HUES64 (cell line): Measurements from ENCODE around the gene USP6NL.

Experiments
- H3K27ac ChIP-seq: 2 replicates; pipeline ENCODE4 v1.7.0; 2013; ENCODE audit warnings: low read depth, low read length, inconsistent platforms
- H3K27me3 ChIP-seq: 2 replicates; pipeline ENCODE4 v1.6.1; 2013; ENCODE audit warnings: mild to moderate bottlenecking, low read length; ENCODE audit not compliant: insufficient read depth
- H3K36me3 ChIP-seq: 2 replicates; pipeline ENCODE4 v1.6.1; 2013; ENCODE audit warnings: mild to moderate bottlenecking, low read length; ENCODE audit not compliant: insufficient read depth
- H3K4me1 ChIP-seq: 2 replicates; pipeline ENCODE4 v1.6.1; 2013; ENCODE audit warnings: mild to moderate bottlenecking, low read length, moderate library complexity; ENCODE audit not compliant: insufficient read depth
- H3K4me3 ChIP-seq: 2 replicates; pipeline ENCODE4 v1.5.1; 2013; ENCODE audit warnings: mild to moderate bottlenecking, low read length, moderate library complexity
- H3K9ac ChIP-seq: 2 replicates; pipeline ENCODE4 v1.6.1; 2013; ENCODE audit warnings: mild to moderate bottlenecking, low read depth, low read length
- H3K9me3 ChIP-seq: 2 replicates; pipeline ENCODE4 v1.6.1; 2013; ENCODE audit warnings: low read depth, low read length; ENCODE audit not compliant: insufficient read depth
- WGBS: fragments of 150-250, 120-280 bp; methylation state at CpG from one replicate; pipeline ENCODE4 v1.1.7; 2013; ENCODE audit warnings: missing lambda C conversion rate; 5-methylcytosine and 5-hydroxymethylcytosine counted together

Gene USP6NL

DNA sequence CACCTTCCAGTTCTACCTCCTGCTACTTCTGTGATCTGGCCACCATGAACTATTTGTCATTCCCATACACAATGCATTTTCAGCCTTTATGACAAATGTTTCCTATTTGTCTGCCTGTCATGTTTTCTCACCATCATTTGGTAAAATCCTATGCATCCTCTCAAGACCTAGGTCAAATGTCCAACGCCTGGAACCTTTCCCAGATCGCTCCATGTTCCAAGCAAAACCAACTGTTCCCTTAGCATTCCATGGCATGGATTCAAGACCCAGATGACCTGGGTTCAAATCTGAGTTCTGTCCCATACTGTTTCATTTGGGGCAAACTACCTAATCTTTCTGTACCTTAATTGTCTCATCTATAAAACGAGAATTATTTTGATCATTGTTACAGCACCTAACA, 98.9 kb downstream of the USP6NL start:
- no peak overlapping the region for H3K9ac ChIP-seq
- no peaks in the 10 kb centered on the region for H3K9me3 ChIP-seq
- peaks cover 13% of the 10 kb centered on the region; the same call in 1 of the 2 replicates for H3K4me1 ChIP-seq
- no peaks in the 10 kb centered on the region for H3K27me3 ChIP-seq
- WGBS = 92% methylated on average over 3 of the region's 3 CpGs
- H3K27ac ChIP-seq = no peak overlapping the region
- no peak overlapping the region for H3K4me3 ChIP-seq
- H3K36me3 ChIP-seq = peaks cover 10% of the 10 kb centered on the region; the same call in 1 of the 2 replicates

GRCh38 chr10:11511321-11511720, 100.1 kb downstream of the USP6NL start:
- H3K9me3 ChIP-seq = no peaks in the 10 kb centered on the region
- no peak overlapping the region for H3K4me3 ChIP-seq
- no peaks in the 10 kb centered on the region for H3K27me3 ChIP-seq
- no peak overlapping the region for H3K27ac ChIP-seq
- H3K36me3 ChIP-seq = peaks cover 13% of the 10 kb centered on the region; the same call in 1 of the 2 replicates
- H3K4me1 ChIP-seq = peaks cover 9% of the 10 kb centered on the region; the same call in 1 of the 2 replicates
- H3K9ac ChIP-seq = no peak overlapping the region

- H3K4me3 ChIP-seq = no peak overlapping the region
- peak overlapping the region; percentile 32; the same call in 1 of the 2 replicates for H3K9ac ChIP-seq
- H3K4me1 ChIP-seq = peaks cover 13% of the 10 kb centered on the region
- no peaks in the 10 kb centered on the region for H3K9me3 ChIP-seq
- WGBS = 87% methylated on average over 3 of the region's 3 CpGs
- no peaks in the 10 kb centered on the region for H3K27me3 ChIP-seq
- H3K36me3 ChIP-seq = peaks cover 13% of the 10 kb centered on the region; the same call in 1 of the 2 replicates
- no peak overlapping the region for H3K27ac ChIP-seq
These were observed 100.7 kb downstream of the USP6NL start for GRCh38 chr10:11510736-11511135.

DNA sequence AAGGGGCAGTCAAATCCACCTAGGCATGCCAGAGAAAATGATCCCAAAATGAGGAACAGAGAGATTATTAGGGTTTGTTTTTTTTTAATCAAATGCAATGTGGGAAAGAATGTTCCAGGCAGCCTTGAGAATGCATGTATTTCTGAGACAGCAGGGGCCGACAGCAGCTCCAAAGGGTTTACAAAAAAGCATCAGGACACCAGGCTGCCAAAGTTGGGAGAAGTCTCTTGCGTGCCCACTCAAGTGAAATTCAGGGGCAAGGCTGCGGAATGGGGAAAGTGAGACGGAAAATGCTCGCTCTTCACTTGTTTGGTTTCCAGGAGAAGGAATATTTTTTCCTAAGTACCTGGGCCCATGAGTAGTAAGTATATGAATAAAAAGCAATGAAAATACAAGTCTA, 101.2 kb downstream of the USP6NL start:
- Histone ChIP-seq H3K27ac (no peak overlapping the region), H3K9me3 (no peaks in the 10 kb centered on the region), H3K4me1 (peaks cover 18% of the 10 kb centered on the region), H3K4me3 (no peak overlapping the region), H3K27me3 (no peaks in the 10 kb centered on the region), H3K9ac (peak overlapping the region; percentile 32; the same call in 1 of the 2 replicates), H3K36me3 (peaks cover 13% of the 10 kb centered on the region; the same call in 1 of the 2 replicates)
- 89% methylated on average over 5 of the region's 5 CpGs for WGBS

DNA sequence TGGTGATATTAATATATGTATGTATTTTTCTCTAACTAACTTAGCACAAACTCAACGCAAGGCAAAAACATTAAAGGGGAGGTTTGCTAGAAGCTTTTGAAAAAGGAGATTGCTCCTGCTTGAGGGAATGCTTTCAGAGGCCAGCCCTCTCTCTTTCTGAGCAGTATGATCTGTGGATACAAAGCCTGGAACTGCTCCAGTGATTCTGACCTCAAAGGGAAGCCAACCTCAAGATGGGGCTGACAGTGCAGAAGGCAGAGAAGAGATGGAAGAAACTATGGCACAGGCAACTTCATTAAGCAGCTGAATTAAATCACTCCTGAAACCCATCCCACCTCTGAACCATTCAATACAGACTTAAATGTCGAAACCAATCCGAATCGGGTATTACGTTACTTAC, 102.4 kb downstream of the USP6NL start:
- 96% methylated on average over 5 of the region's 5 CpGs for WGBS

DNA sequence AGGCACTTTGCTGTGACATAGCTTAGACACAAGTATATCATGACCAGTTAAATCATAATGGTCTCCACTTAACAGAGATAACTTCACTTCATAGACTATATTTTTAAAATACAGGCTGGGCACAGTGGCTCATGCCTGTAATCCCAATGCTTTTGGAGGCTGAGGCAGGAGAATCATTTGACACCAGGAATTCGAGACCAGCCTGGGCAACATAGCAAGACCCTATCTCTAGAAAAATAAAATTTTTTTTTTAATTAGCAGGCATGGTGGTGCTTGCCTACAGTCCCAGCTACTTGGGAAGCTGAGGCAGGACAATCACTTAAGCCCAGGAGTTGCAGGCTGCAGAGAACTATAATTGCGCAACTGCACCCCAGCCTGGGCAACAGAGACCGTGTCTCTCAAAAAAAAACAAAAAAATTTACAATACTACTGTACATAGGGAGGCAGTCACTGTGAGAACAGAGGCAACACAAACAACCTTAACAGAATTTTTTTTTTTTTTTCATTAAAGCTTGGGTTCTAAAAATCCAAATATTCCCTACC, 105.1 kb downstream of the USP6NL start:
- Histone ChIP-seq H3K9me3 (no peaks in the 10 kb centered on the region), H3K27ac (no peak overlapping the region), H3K27me3 (no peaks in the 10 kb centered on the region), H3K4me1 (peaks cover 22% of the 10 kb centered on the region), H3K4me3 (no peak overlapping the region), H3K36me3 (peaks cover 15% of the 10 kb centered on the region; the same call in 1 of the 2 replicates), H3K9ac (no peak overlapping the region)
- WGBS = 92% methylated on average over 3 of the region's 3 CpGs

More for the DNA sequence above, 102.4 kb downstream of the USP6NL start:
- peaks cover 13% of the 10 kb centered on the region; the same call in 1 of the 2 replicates for H3K36me3 ChIP-seq
- H3K4me1 ChIP-seq = peaks cover 22% of the 10 kb centered on the region
- no peak overlapping the region for H3K4me3 ChIP-seq
- H3K9ac ChIP-seq = no peak overlapping the region
- H3K27ac ChIP-seq = no peak overlapping the region
- no peaks in the 10 kb centered on the region for H3K27me3 ChIP-seq
- H3K9me3 ChIP-seq = no peaks in the 10 kb centered on the region

GRCh38 chr10:11505639-11506038, 105.8 kb downstream of the USP6NL start:
- 79% methylated on average over 3 of the region's 3 CpGs for WGBS
- Histone ChIP-seq H3K36me3 (peaks cover 21% of the 10 kb centered on the region; the same call in 1 of the 2 replicates), H3K9ac (peak overlapping the region; percentile 5; the same call in 1 of the 2 replicates), H3K9me3 (no peaks in the 10 kb centered on the region), H3K4me1 (peaks cover 18% of the 10 kb centered on the region), H3K27me3 (no peaks in the 10 kb centered on the region), H3K27ac (0 out of 2 replicates have a peak overlapping the region, but pooled peaks have one; percentile 16), H3K4me3 (no peak overlapping the region)

GRCh38 chr10:11504566-11505285, 106.7 kb downstream of the USP6NL start:
- no peaks in the 10 kb centered on the region for H3K27me3 ChIP-seq
- WGBS = 88% methylated on average over 7 of the region's 7 CpGs
- H3K36me3 ChIP-seq = peaks cover 30% of the 10 kb centered on the region; the same call in 1 of the 2 replicates
- no peak overlapping the region for H3K4me3 ChIP-seq
- H3K4me1 ChIP-seq = peaks cover 13% of the 10 kb centered on the region
- no peak overlapping the region for H3K27ac ChIP-seq
- no peaks in the 10 kb centered on the region for H3K9me3 ChIP-seq
- no peak overlapping the region for H3K9ac ChIP-seq

- Histone ChIP-seq H3K36me3 (peaks cover 30% of the 10 kb centered on the region; the same call in 1 of the 2 replicates), H3K27ac (no peak overlapping the region), H3K4me1 (peaks cover 13% of the 10 kb centered on the region), H3K9ac (no peak overlapping the region), H3K9me3 (no peaks in the 10 kb centered on the region), H3K27me3 (no peaks in the 10 kb centered on the region), H3K4me3 (no peak overlapping the region)
- 96% methylated on average over 3 of the region's 3 CpGs for WGBS
These were observed 109.8 kb downstream of the USP6NL start for GRCh38 chr10:11501600-11501999.

GRCh38 chr10:11499425-11500071, 111.9 kb downstream of the USP6NL start:
- Histone ChIP-seq H3K27me3 (no peaks in the 10 kb centered on the region), H3K27ac (no peak overlapping the region), H3K36me3 (peaks cover 30% of the 10 kb centered on the region; the same call in 1 of the 2 replicates), H3K9ac (no peak overlapping the region), H3K4me1 (no peaks in the 10 kb centered on the region), H3K4me3 (no peak overlapping the region), H3K9me3 (no peaks in the 10 kb centered on the region)
- WGBS = 86% methylated on average over 4 of the region's 4 CpGs

DNA sequence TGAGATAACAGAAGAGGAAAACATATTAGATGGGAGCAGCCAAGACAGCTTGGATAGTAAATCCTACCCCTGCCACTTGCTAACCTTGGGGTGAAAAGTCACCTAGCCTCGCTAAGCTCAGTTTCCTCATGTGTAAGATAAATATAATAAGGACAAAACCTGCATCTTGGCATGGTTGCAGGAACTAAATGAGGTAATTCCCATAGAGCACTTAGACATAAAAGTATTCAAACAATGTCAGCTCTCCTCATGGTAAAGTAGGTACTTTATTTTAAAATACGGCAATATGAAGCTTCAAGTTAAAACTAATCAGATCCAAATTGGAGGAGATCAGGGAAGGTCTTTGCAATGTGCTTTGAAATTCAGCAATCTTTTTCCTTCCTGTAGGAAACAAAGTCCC, 113.1 kb downstream of the USP6NL start:
- H3K36me3 ChIP-seq = peaks cover 40% of the 10 kb centered on the region
- no peak overlapping the region for H3K9ac ChIP-seq
- WGBS = 100% methylated on average over 1 of the region's 2 CpGs
- no peak overlapping the region for H3K27ac ChIP-seq
- H3K4me3 ChIP-seq = no peak overlapping the region
- no peaks in the 10 kb centered on the region for H3K27me3 ChIP-seq
- no peaks in the 10 kb centered on the region for H3K4me1 ChIP-seq
- no peaks in the 10 kb centered on the region for H3K9me3 ChIP-seq
